ENCODE measurements around the gene TEC.

Gene TEC

GRCh38 chr4:48267574-48267973, 2.1 kb downstream of the TEC start:
- no peak overlapping the region for H3K9ac ChIP-seq (ENCODE audit: low read length)
- DNase-seq (ENCODE audit: low read depth) = no peak
- H3K9me3 ChIP-seq (ENCODE audit: control insufficient read depth, low read length) = no peaks in the 10 kb centered on the region
- H3K36me3 ChIP-seq (ENCODE audit: control insufficient read depth, insufficient read depth, low read length, severe bottlenecking) = no peaks in the 10 kb centered on the region
- H3K4me3 ChIP-seq (ENCODE audit: low read length) = no peak overlapping the region
- H3K4me1 ChIP-seq (ENCODE audit: control insufficient read depth, insufficient read depth, low read length) = no peaks in the 10 kb centered on the region
- H3K27me3 ChIP-seq (replicated peaks; ENCODE audit: control insufficient read depth, insufficient read depth, low read length) = no peaks in the 10 kb centered on the region

GRCh38 chr4:48266781-48267180, 2.9 kb downstream of the TEC start:
- DNase-seq (ENCODE audit: low read depth) = no peak
- Histone ChIP-seq H3K36me3 (ENCODE audit: control insufficient read depth, insufficient read depth, low read length, severe bottlenecking) (no peaks in the 10 kb centered on the region), H3K4me3 (ENCODE audit: low read length) (no peak overlapping the region), H3K27me3 (replicated peaks; ENCODE audit: control insufficient read depth, insufficient read depth, low read length) (no peaks in the 10 kb centered on the region), H3K9me3 (ENCODE audit: control insufficient read depth, low read length) (no peaks in the 10 kb centered on the region), H3K4me1 (ENCODE audit: control insufficient read depth, insufficient read depth, low read length) (no peaks in the 10 kb centered on the region), H3K9ac (ENCODE audit: low read length) (no peak overlapping the region)

GRCh38 chr4:48262926-48263325, 6.7 kb downstream of the TEC start:
- H3K9me3 ChIP-seq (ENCODE audit: control insufficient read depth, low read length) = no peaks in the 10 kb centered on the region
- peaks cover 5% of the 10 kb centered on the region for H3K4me1 ChIP-seq (ENCODE audit: control insufficient read depth, insufficient read depth, low read length)
- H3K9ac ChIP-seq (ENCODE audit: low read length) = no peak overlapping the region
- no peaks in the 10 kb centered on the region for H3K27me3 ChIP-seq (replicated peaks; ENCODE audit: control insufficient read depth, insufficient read depth, low read length)
- no peaks in the 10 kb centered on the region for H3K36me3 ChIP-seq (ENCODE audit: control insufficient read depth, insufficient read depth, low read length, severe bottlenecking)
- H3K4me3 ChIP-seq (ENCODE audit: low read length) = no peak overlapping the region
- DNase-seq (ENCODE audit: low read depth) = no peak

- H3K9me3 ChIP-seq (ENCODE audit: control insufficient read depth, low read length) = no peaks in the 10 kb centered on the region
- no peaks in the 10 kb centered on the region for H3K36me3 ChIP-seq (ENCODE audit: control insufficient read depth, insufficient read depth, low read length, severe bottlenecking)
- H3K27me3 ChIP-seq (replicated peaks; ENCODE audit: control insufficient read depth, insufficient read depth, low read length) = no peaks in the 10 kb centered on the region
- no peak overlapping the region for H3K9ac ChIP-seq (ENCODE audit: low read length)
- peaks cover 5% of the 10 kb centered on the region for H3K4me1 ChIP-seq (ENCODE audit: control insufficient read depth, insufficient read depth, low read length)
- no peak for DNase-seq (ENCODE audit: low read depth)
- no peak overlapping the region for H3K4me3 ChIP-seq (ENCODE audit: low read length)
These were observed 7.2 kb downstream of the TEC start for GRCh38 chr4:48262484-48262883.

- peak; percentile 53 for DNase-seq (ENCODE audit: low read depth)
- no peaks in the 10 kb centered on the region for H3K36me3 ChIP-seq (ENCODE audit: control insufficient read depth, insufficient read depth, low read length, severe bottlenecking)
- H3K9me3 ChIP-seq (ENCODE audit: control insufficient read depth, low read length) = no peaks in the 10 kb centered on the region
- no peak overlapping the region for H3K4me3 ChIP-seq (ENCODE audit: low read length)
- H3K27me3 ChIP-seq (replicated peaks; ENCODE audit: control insufficient read depth, insufficient read depth, low read length) = no peaks in the 10 kb centered on the region
- H3K4me1 ChIP-seq (ENCODE audit: control insufficient read depth, insufficient read depth, low read length) = peaks cover 5% of the 10 kb centered on the region
- H3K9ac ChIP-seq (ENCODE audit: low read length) = no peak overlapping the region
These were observed 8.4 kb downstream of the TEC start for GRCh38 chr4:48261281-48261680.

- Histone ChIP-seq H3K27me3 (replicated peaks; ENCODE audit: control insufficient read depth, insufficient read depth, low read length) (no peaks in the 10 kb centered on the region), H3K9ac (ENCODE audit: low read length) (no peak overlapping the region), H3K4me1 (ENCODE audit: control insufficient read depth, insufficient read depth, low read length) (peaks cover 6% of the 10 kb centered on the region), H3K36me3 (ENCODE audit: control insufficient read depth, insufficient read depth, low read length, severe bottlenecking) (no peaks in the 10 kb centered on the region), H3K9me3 (ENCODE audit: control insufficient read depth, low read length) (no peaks in the 10 kb centered on the region), H3K4me3 (ENCODE audit: low read length) (no peak overlapping the region)
- no peak for DNase-seq (ENCODE audit: low read depth)
These were observed 9.9 kb downstream of the TEC start for GRCh38 chr4:48259748-48260147.

GRCh38 chr4:48258845-48259397, 10.7 kb downstream of the TEC start:
- no peak overlapping the region for H3K4me3 ChIP-seq (ENCODE audit: low read length)
- no peak overlapping the region for H3K9ac ChIP-seq (ENCODE audit: low read length)
- DNase-seq (ENCODE audit: low read depth) = no peak
- peaks cover 14% of the 10 kb centered on the region for H3K4me1 ChIP-seq (ENCODE audit: control insufficient read depth, insufficient read depth, low read length)
- no peaks in the 10 kb centered on the region for H3K27me3 ChIP-seq (replicated peaks; ENCODE audit: control insufficient read depth, insufficient read depth, low read length)
- no peaks in the 10 kb centered on the region for H3K36me3 ChIP-seq (ENCODE audit: control insufficient read depth, insufficient read depth, low read length, severe bottlenecking)
- H3K9me3 ChIP-seq (ENCODE audit: control insufficient read depth, low read length) = no peaks in the 10 kb centered on the region

- H3K4me1 ChIP-seq (ENCODE audit: control insufficient read depth, insufficient read depth, low read length) = peaks cover 13% of the 10 kb centered on the region
- H3K36me3 ChIP-seq (ENCODE audit: control insufficient read depth, insufficient read depth, low read length, severe bottlenecking) = no peaks in the 10 kb centered on the region
- no peak overlapping the region for H3K4me3 ChIP-seq (ENCODE audit: low read length)
- DNase-seq (ENCODE audit: low read depth) = no peak
- no peaks in the 10 kb centered on the region for H3K27me3 ChIP-seq (replicated peaks; ENCODE audit: control insufficient read depth, insufficient read depth, low read length)
- no peak overlapping the region for H3K9ac ChIP-seq (ENCODE audit: low read length)
- H3K9me3 ChIP-seq (ENCODE audit: control insufficient read depth, low read length) = no peaks in the 10 kb centered on the region
These were observed 13.7 kb downstream of the TEC start for GRCh38 chr4:48255959-48256342.

- DNase-seq (ENCODE audit: low read depth) = no peak
- Histone ChIP-seq H3K27me3 (replicated peaks; ENCODE audit: control insufficient read depth, insufficient read depth, low read length) (no peaks in the 10 kb centered on the region), H3K4me3 (ENCODE audit: low read length) (no peak overlapping the region), H3K9me3 (ENCODE audit: control insufficient read depth, low read length) (no peaks in the 10 kb centered on the region), H3K4me1 (ENCODE audit: control insufficient read depth, insufficient read depth, low read length) (peaks cover 11% of the 10 kb centered on the region), H3K36me3 (ENCODE audit: control insufficient read depth, insufficient read depth, low read length, severe bottlenecking) (no peaks in the 10 kb centered on the region), H3K9ac (ENCODE audit: low read length) (no peak overlapping the region)
These were observed 14.3 kb downstream of the TEC start for GRCh38 chr4:48255072-48255958.

- Histone ChIP-seq H3K27me3 (replicated peaks; ENCODE audit: control insufficient read depth, insufficient read depth, low read length) (no peaks in the 10 kb centered on the region), H3K9me3 (ENCODE audit: control insufficient read depth, low read length) (no peaks in the 10 kb centered on the region), H3K4me3 (ENCODE audit: low read length) (no peak overlapping the region), H3K4me1 (ENCODE audit: control insufficient read depth, insufficient read depth, low read length) (peaks cover 11% of the 10 kb centered on the region), H3K9ac (ENCODE audit: low read length) (no peak overlapping the region), H3K36me3 (ENCODE audit: control insufficient read depth, insufficient read depth, low read length, severe bottlenecking) (no peaks in the 10 kb centered on the region)
- DNase-seq (ENCODE audit: low read depth) = peak; percentile 79
These were observed 15.1 kb downstream of the TEC start for GRCh38 chr4:48254381-48255071.

GRCh38 chr4:48252313-48252712, 17.3 kb downstream of the TEC start:
- Histone ChIP-seq H3K9me3 (ENCODE audit: control insufficient read depth, low read length) (no peaks in the 10 kb centered on the region), H3K4me3 (ENCODE audit: low read length) (no peak overlapping the region), H3K27me3 (replicated peaks; ENCODE audit: control insufficient read depth, insufficient read depth, low read length) (no peaks in the 10 kb centered on the region), H3K4me1 (ENCODE audit: control insufficient read depth, insufficient read depth, low read length) (peaks cover 11% of the 10 kb centered on the region), H3K36me3 (ENCODE audit: control insufficient read depth, insufficient read depth, low read length, severe bottlenecking) (no peaks in the 10 kb centered on the region), H3K9ac (ENCODE audit: low read length) (no peak overlapping the region)
- no peak for DNase-seq (ENCODE audit: low read depth)
